HFF-Myc (cell line): Measurements from ENCODE around the gene KCNA5.

ENCODE experiments used
- DNase-seq: peaks from one replicate; pipeline ENCODE4 v3.0.0-alpha.2; 2011; ENCODE audit warnings: low read depth; ENCODE audit errors: extremely low read depth
- H3K4me3 ChIP-seq: replicated peaks from 2 replicates; pipeline ENCODE4 v1.5.1; 2011; ENCODE audit warnings: low read depth, mild to moderate bottlenecking, control low read depth, low read length
- TF ChIP-seq, protein P1 (sequence below): IDR thresholded peaks from 2 replicates; pipeline ENCODE4 v1.5.1; 2012; ENCODE audit warnings: mild to moderate bottlenecking, low read depth, low read length, control low read depth; ENCODE audit errors: missing control alignments

KCNA5 gene

GRCh38 chr12:5039815-5040214 lies 3.9 kb upstream of the KCNA5 start:
- TF ChIP-seq, protein P1, sequence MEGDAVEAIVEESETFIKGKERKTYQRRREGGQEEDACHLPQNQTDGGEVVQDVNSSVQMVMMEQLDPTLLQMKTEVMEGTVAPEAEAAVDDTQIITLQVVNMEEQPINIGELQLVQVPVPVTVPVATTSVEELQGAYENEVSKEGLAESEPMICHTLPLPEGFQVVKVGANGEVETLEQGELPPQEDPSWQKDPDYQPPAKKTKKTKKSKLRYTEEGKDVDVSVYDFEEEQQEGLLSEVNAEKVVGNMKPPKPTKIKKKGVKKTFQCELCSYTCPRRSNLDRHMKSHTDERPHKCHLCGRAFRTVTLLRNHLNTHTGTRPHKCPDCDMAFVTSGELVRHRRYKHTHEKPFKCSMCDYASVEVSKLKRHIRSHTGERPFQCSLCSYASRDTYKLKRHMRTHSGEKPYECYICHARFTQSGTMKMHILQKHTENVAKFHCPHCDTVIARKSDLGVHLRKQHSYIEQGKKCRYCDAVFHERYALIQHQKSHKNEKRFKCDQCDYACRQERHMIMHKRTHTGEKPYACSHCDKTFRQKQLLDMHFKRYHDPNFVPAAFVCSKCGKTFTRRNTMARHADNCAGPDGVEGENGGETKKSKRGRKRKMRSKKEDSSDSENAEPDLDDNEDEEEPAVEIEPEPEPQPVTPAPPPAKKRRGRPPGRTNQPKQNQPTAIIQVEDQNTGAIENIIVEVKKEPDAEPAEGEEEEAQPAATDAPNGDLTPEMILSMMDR = no peak
- no peak overlapping the region for H3K4me3 ChIP-seq
- no peak for DNase-seq

DNA sequence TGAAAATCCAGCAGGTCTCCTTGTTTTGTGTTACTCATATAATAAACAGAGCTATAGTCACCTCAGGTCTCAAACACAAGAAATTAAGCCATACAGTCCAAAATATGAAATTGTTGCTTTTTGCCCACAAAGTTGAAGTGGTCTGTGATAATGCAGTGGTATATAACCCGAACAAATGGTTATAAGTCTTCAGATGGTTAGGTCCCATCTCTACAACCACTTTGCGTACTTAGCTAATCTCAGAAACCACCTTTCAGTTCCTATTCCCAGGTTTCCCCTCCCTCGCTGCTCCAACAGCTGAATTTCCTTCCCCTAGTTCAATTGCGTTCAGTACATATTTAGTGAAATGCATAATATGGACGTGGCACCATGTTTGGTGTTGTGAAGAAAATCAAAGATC lies 3.3 kb upstream of the KCNA5 start:
- H3K4me3 ChIP-seq = no peak overlapping the region
- TF ChIP-seq, protein P1 = no peak
- DNase-seq = no peak

- H3K4me3 ChIP-seq = no peak overlapping the region
- DNase-seq = no peak
- TF ChIP-seq, protein P1 = no peak
Observed at GRCh38 chr12:5044420-5045295, 979 bp downstream of the KCNA5 start.

DNA sequence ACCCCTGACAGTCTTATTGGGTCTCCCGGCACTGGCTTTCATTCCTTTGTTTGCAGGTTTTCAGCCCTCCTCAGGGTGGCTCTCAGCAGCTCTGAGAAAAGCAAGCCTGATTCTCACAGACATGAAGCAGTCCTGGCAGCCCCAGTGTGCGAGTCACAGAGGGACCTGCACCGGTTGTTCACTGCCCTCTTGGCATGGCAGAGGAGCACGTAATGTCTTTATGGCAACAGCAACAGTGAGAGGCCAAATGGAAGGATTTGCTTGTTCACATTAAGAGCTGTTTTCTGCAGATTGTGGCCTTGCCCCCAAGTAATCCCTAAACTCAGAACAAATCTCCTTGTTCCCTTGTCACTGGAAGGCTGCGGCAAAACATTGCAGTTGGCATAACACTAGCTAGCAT lies 3.4 kb downstream of the KCNA5 start:
- TF ChIP-seq, protein P1 = no peak
- DNase-seq = no peak
- H3K4me3 ChIP-seq = no peak overlapping the region

GRCh38 chr12:5047729-5048128 lies 4.0 kb downstream of the KCNA5 start:
- TF ChIP-seq, protein P1 = no peak
- no peak overlapping the region for H3K4me3 ChIP-seq
- DNase-seq = no peak

GRCh38 chr12:5050542-5050941 lies 6.9 kb downstream of the KCNA5 start:
- DNase-seq = no peak
- TF ChIP-seq, protein P1 = no peak
- H3K4me3 ChIP-seq = no peak overlapping the region
